Omental fat pad (tissue), 4 donors: ENCODE data around the gene PRUNE2. TPM values are rescaled to one million over a fixed set of nuclear protein-coding genes. Genes with fewer than 3 reads are reported as not detected.

Experiments
- ATAC-seq: fragments of 150-250 bp; one replicate; pipeline ENCODE4 v1.9.1; 2016; ENCODE audit warnings: mild to moderate bottlenecking, moderate library complexity; ENCODE audit not compliant: low FRiP score
- DNase-seq: peaks from one replicate; pipeline ENCODE4 v3.0.0-alpha.2; 2019; ENCODE audit warnings: low spot score
- CTCF ChIP-seq, 3 donors: fragments of 450-650 bp; IDR thresholded peaks; one replicate each; pipeline ENCODE4 v1.5.1; 2016 to 2017; ENCODE audit warnings: antibody characterized with exemption in 3 of 3, mild to moderate bottlenecking in 3 of 3, moderate library complexity in 2 of 3
- total RNA-seq, 4 donors: library from RNA; depleted of rRNA; stranded (reverse); fragments of >200 nt; gene quantifications; one replicate each; pipeline ENCODE4 v1.1.0, GENCODE V29; 2016

Gene PRUNE2
- total RNA-seq, 4 donors from 2014 or later, result 3.1 to 13.4 (median 12.0) TPM

GRCh38 chr9:76900884-76901440, 5.0 kb downstream of the PRUNE2 start:
- TF ChIP-seq CTCF (IDR thresholded peaks at IDR 0.05), result no peak
- ATAC-seq (no peak), DNase-seq (no peak)

GRCh38 chr9:76898786-76899185, 7.1 kb downstream of the PRUNE2 start:
- TF ChIP-seq CTCF (IDR thresholded peaks at IDR 0.05), result no peak
- DNase-seq (no peak), ATAC-seq (no peak)

- DNase-seq (no peak), ATAC-seq (no peak)
- TF ChIP-seq CTCF (IDR thresholded peaks at IDR 0.05), result no peak
These were observed 7.9 kb downstream of the PRUNE2 start for GRCh38 chr9:76897804-76898525.

GRCh38 chr9:76896035-76896434, 9.9 kb downstream of the PRUNE2 start:
- no peak for TF ChIP-seq CTCF (IDR thresholded peaks at IDR 0.05)
- no peak for ATAC-seq
- no peak for DNase-seq

- ATAC-seq, result no peak
- no peak for TF ChIP-seq CTCF (IDR thresholded peaks at IDR 0.05)
These were observed 10.7 kb downstream of the PRUNE2 start for GRCh38 chr9:76895186-76895585.

GRCh38 chr9:76894198-76894597, 11.7 kb downstream of the PRUNE2 start:
- DNase-seq (no peak), ATAC-seq (no peak)
- TF ChIP-seq CTCF (IDR thresholded peaks at IDR 0.05), result no peak

More at GRCh38 chr9:76895186-76895585, 10.7 kb downstream of the PRUNE2 start:
- no peak for DNase-seq

GRCh38 chr9:76893395-76893932, 12.4 kb downstream of the PRUNE2 start:
- no peak for TF ChIP-seq CTCF (IDR thresholded peaks at IDR 0.05)
- ATAC-seq (no peak), DNase-seq (no peak)
